Motor neuron (in vitro differentiated cells): ENCODE measurements around the gene NR1H2. TPM values are rescaled to one million over a fixed set of nuclear protein-coding genes. Genes with fewer than 3 reads are reported as not detected.
"Not testable (repeated sequence)": the region's sequence is repeated elsewhere in the genome, so short reads cannot be mapped to it uniquely, and the experiment has no call there.

Experiments
- ATAC-seq, 8 experiments: fragments of 200-7000 bp; cut with Tn5 transposase; replicated peaks in 6 of 8; 2 replicates each; pipeline ENCODE4 v1.8.0; 2021; ENCODE audit warnings: mild to moderate bottlenecking in 8 of 8, moderate library complexity in 8 of 8
- H3K27ac ChIP-seq, 2 donors: fragments of 250-450 bp; sonication (Bioruptor Pico); 2 replicates each; pipeline ENCODE4 v1.9.0; 2021; ENCODE audit warnings: antibody characterized with exemption in 2 of 2, mild to moderate bottlenecking in 2 of 2, moderate library complexity in 1 of 2
- H3K4me1 ChIP-seq, 2 donors: fragments of 250-450 bp; sonication (Bioruptor Pico); replicated peaks in 1 of 2; 2 replicates each; pipeline ENCODE4 v1.6.1; 2021; ENCODE audit warnings: antibody characterized with exemption in 2 of 2, mild to moderate bottlenecking in 2 of 2, moderate library complexity in 1 of 2
- H3K4me3 ChIP-seq, 5 donors: fragments of 250-450 bp; sonication (Bioruptor Pico); 2 replicates each; pipeline ENCODE4 v1.9.0; 2021; ENCODE audit warnings: antibody characterized with exemption in 5 of 5, mild to moderate bottlenecking in 5 of 5, moderate library complexity in 4 of 5
- WGBS, 10 experiments: fragments of 450-650 bp; shearing (Covaris generic); methylation state at CpG; one replicate each; pipeline ENCODE4 v1.0.0; 2022; 5-methylcytosine and 5-hydroxymethylcytosine counted together
- in situ Hi-C, 9 experiments: fragments of 400-800 bp; cut with MboI; loops; one replicate each; pipeline ENCODE4 v1.15.0; 2021; ENCODE audit warnings: low sequenced_read_pairs in 9 of 9, low pct_unique_long_range_greater_than_20kb in 2 of 9; ENCODE audit not compliant: unreplicated experiment in 9 of 9
- total RNA-seq, 8 experiments: library from RNA; unstranded; fragments of 300-600 nt; gene quantifications; 2 replicates each; pipeline versions ENCODE4 v1.2.3 to v1.2.4, GENCODE V29; 2022

The NR1H2 gene
- total RNA-seq, 8 experiments from 2014 or later = 13.5 to 71.4 (median 30.6) TPM

DNA sequence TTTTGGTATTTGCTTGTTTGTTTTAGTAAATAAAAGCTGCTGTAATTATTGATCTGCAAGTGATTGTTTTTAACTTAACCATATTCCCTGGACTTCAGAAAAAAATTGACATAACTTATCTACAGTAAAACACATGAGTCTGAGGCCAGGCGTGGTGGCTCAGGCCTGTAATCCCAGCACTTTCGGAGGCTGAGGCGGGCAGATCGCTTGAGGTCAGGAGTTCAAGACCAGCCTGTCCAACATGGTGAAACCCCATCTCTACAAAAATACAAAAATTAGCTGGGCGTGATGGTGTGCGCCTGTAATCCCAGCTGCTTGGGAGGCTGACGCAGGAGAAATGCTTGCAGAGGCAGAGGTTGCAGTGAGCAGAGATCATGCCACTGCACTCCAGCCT is 22.8 kb upstream of the NR1H2 start:
- H3K4me3 ChIP-seq, ATAC-seq, H3K4me1 ChIP-seq, H3K27ac ChIP-seq: not testable (repeated sequence)
- in situ Hi-C loops = loop anchor here in 8 of 9 experiments (25.0 kb wide), 5 partner anchors 109 to 584 kb away; partner anchors contain the start of genes ACP4 (in 5 of the 8) and KLK4 (in 2 of the 8)
- 54 to 100% (median 68%) methylated on average over 1 to 5 of the region's 7 CpGs; no CpG with 5 or more reads in 2 of the 10 experiments for WGBS, 10 experiments

DNA sequence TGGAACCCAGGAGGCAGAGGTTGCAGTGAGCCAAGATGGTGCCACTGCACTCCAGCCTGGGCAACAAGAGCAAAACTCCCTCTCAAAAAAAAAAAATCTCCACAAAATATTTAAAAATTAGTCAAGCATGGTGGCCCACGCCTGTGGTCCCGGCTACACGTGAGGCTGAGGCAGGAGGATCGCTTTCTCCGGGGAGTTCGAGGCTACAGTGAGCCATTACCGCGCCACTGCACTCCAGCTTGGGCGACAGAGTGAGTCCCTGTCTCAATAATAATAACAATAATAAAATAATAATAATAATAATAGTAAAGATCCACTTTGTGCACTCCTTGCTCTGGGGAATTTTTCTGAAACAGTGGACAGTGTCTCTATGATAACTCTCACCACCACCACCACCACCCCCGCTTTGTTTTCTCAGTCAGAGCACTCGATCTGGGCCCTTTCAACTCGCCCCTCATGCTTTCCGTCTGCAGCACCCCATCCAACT is 19.5 kb upstream of the NR1H2 start:
- ATAC-seq = no peak

DNA sequence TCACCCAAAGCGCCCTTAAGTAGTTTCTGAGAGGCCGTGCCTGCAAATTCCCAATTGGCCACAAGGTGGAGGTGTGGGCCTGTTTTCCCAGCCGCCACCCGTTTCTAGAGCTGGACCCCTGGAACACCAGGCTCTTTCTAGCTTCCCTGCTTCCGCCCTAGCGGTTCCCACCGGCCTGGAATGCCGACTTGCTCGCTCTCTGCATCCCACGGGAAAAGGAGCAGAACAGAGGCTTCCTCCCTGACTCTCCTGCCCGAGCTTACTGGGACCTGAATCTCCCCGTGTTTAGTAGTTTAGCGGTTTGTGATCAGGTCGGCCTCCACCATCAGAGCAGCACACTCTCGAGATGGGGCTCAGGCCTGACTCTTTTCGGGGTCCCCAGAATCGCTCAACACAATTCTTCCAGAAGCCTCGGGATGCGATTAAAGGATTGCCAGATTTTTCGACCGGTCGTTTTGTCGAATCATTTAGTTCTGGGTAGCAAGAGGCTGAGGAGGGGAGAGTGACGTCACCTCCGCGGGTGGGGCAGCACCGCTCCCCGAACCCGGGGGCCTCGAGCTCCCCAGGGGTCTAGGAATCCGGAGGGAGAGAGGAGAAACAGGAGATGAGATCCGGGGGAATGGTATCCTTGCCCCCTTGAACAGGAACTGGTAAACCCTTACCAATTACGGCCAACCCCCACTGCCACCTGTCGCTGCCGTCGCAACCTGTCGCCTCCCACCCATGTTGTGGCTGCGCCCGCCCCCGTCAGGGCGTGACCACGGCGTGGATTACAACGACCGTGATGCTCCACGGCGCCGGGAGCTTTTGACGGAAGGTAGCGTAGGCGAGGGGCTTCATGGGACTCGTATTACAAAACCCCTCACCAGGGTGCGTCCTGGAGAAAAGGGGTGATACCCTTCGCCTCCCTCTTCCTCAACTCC is 18.8 kb upstream of the NR1H2 start:
- ATAC-seq = peak; percentile 26 to 92 (median 49)
- no peak overlapping the region for H3K4me3 ChIP-seq
- H3K27ac ChIP-seq = peak overlapping the region in 1 of 2 donors; percentile 9
- H3K4me1 ChIP-seq = peaks cover 0 to 2% of the 10 kb centered on the region in 2 donors
- 0 to 100% (median 39%) methylated on average over 1 to 30 of the region's 54 CpGs; no CpG with 5 or more reads in 2 of the 10 experiments for WGBS, 10 experiments
- in situ Hi-C loops = loop anchor here in 8 of 9 experiments (25.0 kb wide), 5 partner anchors 105 to 580 kb away; partner anchors contain the start of genes ACP4 (in 5 of the 8) and KLK4 (in 2 of the 8)

More for the DNA sequence above, 19.5 kb upstream of the NR1H2 start:
- Histone ChIP-seq H3K27ac (no peak overlapping the region), H3K4me1 (peaks cover 0 to 2% of the 10 kb centered on the region in 2 donors), H3K4me3 (no peak overlapping the region)
- in situ Hi-C loops = loop anchor here in 8 of 9 experiments (25.0 kb wide), 5 partner anchors 106 to 581 kb away; partner anchors contain the start of genes ACP4 (in 5 of the 8) and KLK4 (in 2 of the 8)
- 0 to 45% (median 3%) methylated on average over 1 to 9 of the region's 13 CpGs; no CpG with 5 or more reads in 3 of the 10 experiments for WGBS, 10 experiments

DNA sequence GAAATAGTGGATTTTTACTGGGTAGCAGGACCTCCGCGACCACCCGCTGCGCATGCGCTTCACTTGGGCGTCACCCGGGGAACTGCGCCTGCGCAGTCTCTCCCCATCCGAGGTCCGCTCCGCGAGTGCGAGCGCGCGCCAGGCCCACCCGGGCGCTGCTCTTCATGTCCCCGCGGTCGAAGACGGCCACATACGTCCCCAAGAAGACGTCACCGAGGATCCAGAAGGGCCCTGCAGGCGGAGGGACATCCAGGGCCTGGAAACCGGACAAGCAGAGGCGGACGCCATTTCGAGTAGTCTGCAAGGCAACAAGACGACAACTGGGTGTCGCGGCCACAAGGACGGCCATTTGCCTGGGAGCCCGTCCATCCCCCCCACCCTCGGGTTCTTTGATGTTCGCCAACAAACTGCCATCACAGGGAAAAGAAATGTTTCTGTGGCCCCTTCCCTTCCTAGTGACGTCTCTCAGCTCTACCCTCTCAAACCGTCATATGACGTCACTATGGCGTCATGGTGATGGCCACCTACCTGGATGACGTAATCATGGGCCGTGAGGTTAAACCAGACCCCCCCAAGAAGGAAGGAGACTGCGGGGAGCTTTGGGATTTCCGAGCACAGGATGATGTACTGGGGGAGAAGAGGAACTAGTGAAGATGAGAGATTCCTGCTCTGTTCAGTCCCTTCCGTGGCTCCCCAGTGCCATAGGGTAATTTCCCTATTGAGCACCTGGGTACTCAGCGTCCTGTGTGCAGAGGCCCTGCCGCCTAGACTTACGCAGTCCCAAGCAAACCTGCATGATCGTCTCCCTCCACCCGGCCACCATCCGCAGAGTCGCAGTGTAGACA is 17.6 kb upstream of the NR1H2 start:
- in situ Hi-C loops = loop anchor here in 8 of 9 experiments (25.0 kb wide), 5 partner anchors 104 to 579 kb away; partner anchors contain the start of genes ACP4 (in 5 of the 8) and KLK4 (in 2 of the 8)

DNA sequence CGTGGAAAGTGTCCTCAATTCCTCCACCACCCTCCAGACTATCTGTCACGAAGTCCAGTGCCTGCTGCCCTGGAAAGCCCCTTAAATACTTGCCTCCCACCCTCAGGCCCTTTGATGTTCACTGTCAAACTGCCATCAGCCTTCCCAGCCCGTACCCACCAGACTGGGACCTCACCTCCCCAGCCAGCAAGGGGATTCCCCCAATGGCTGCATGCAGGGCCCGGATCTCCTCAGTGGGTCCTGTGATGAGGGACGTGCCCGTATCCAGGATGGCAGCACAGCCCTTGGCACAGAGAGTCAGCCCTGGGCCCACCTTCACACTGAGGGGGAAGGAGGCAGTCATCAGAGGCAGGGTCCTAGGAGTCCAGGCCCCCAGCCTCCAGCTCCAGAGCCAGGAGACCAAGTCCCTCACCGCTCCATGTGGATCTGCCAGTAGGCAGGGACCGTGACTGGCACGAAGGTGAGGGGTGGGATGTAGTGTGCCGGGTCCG is 16.9 kb upstream of the NR1H2 start:
- Histone ChIP-seq H3K4me1 (peaks cover 0 to 2% of the 10 kb centered on the region in 2 donors), H3K4me3 (no peak overlapping the region), H3K27ac (no peak overlapping the region)
- in situ Hi-C loops = loop anchor here in 8 of 9 experiments (25.0 kb wide), 5 partner anchors 103 to 578 kb away; partner anchors contain the start of genes ACP4 (in 5 of the 8) and KLK4 (in 2 of the 8)
- ATAC-seq = no peak
- 33 to 89% (median 70%) methylated on average over 1 to 5 of the region's 11 CpGs; no CpG with 5 or more reads in 7 of the 10 experiments for WGBS, 10 experiments

More for the DNA sequence above, 17.6 kb upstream of the NR1H2 start:
- no peak for ATAC-seq
- Histone ChIP-seq H3K27ac (no peak overlapping the region), H3K4me1 (peaks cover 0 to 2% of the 10 kb centered on the region in 2 donors), H3K4me3 (no peak overlapping the region)
- WGBS, 10 experiments = 39 to 91% (median 89%) methylated on average over 2 to 38 of the region's 54 CpGs; no CpG with 5 or more reads in 5 of the 10 experiments

DNA sequence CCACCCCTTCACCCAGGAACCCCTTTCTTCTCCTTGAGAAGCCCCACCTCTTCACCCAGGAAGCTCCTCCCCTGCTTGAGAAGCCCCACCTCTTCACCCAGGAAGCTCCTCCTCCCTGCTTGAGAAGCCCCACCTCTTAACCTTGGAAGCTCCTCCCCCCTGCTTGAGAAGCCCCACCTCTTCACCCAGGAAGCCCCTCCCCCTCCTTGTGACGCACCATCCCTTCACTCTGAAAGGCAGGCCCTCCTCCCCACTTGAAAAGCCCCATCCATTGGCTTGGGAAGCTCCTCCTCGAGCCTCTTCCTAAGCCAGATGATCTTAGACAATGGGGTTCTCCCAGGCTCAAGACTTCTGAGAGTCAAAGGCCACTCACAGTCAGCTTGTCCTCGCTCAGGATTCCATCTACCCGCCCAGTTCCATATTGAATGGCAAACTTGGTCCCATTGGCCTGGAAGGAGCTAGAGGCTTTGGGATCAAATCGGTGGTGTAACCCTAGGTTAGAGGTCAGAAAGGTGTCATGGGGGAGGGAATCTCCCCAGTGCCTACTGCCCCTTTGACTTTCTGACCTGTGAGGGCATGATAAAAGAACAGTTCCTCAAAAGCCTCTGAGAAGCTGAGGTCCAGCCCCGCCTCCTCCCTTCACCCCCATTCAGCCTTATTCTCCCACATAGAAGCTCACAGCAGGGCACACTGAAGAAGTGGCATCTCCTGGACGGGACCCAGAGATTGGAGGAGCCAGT is 14.8 kb upstream of the NR1H2 start:
- in situ Hi-C loops = loop anchor here (10.0 to 25.0 kb wide), 7 partner anchors 101 to 576 kb away; partner anchors contain the start of genes ACP4 (in 6 of the 9) and KLK4 (in 2 of the 9)
- Histone ChIP-seq H3K27ac (no peak overlapping the region), H3K4me1 (peaks cover 0 to 2% of the 10 kb centered on the region in 2 donors), H3K4me3 (no peak overlapping the region)
- WGBS, 10 experiments = 42 to 100% (median 76%) methylated on average over 1 to 4 of the region's 7 CpGs; no CpG with 5 or more reads in 6 of the 10 experiments
- no peak for ATAC-seq

DNA sequence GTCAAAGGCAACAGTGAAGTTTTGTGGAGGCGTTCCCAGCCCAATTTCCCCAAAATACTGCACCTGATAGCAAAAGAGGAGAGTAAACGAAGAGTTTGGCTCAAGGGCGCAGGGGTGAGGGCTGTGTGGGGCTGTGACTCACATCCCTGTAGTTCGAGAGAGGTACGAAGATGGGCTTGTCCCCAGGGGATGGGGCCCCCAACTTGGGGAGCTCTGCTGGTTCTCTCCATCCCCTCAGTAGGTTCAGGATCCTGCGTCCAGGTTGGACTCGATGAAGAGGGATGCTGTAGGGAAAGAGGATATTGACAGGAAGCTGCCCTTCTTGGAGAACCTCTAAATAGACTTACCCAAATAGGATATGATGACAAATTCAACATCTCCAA is 14.2 kb upstream of the NR1H2 start:
- H3K27ac ChIP-seq = no peak overlapping the region
- in situ Hi-C loops = loop anchor here (10.0 to 25.0 kb wide), 7 partner anchors 100 to 575 kb away; partner anchors contain the start of genes ACP4 (in 6 of the 9) and KLK4 (in 2 of the 9)
- H3K4me3 ChIP-seq = no peak overlapping the region
- ATAC-seq = no peak
- 62 to 100% (median 74%) methylated on average over 2 to 5 of the region's 7 CpGs; no CpG with 5 or more reads in 5 of the 10 experiments for WGBS, 10 experiments
- peaks cover 0 to 2% of the 10 kb centered on the region in 2 donors for H3K4me1 ChIP-seq

DNA sequence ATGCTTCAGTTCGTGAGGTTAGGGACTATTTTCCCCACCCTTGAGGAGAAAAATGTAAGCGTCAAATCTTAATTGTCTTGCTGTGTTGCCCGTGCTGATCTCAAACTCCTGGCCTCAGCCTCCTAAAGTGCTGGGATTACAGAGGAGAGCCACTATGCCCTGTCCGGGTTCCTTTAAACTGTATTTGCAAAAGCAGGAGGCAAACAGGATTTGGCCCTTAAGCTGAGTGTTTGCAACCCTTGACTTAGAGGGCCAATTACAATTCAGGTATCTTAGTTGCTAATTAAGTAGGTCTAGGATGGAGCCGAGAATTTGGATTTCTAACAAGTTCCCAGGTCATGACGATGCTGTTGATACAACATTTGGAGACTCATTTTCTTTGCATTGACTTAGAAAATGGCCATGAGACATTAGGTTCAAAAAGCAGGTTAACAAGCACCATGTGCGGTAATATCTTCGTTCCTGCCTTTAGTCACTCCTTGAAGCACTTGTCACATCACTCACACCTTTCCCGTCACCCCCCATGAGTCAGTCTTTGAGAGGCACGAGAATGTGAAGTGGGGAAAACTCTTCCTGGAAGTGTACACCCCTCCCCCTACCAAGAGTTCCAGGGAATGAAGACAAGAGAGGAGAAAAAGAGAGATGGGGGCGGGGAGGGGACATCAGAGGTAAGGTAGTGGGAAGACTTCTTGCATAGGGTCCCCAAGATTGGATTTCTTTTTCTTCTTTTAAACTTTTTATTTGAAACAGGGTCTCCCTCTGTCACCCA is 13.4 kb upstream of the NR1H2 start:
- H3K4me3 ChIP-seq = no peak overlapping the region
- ATAC-seq = no peak
- 10 to 68% (median 42%) methylated on average over 2 to 9 of the region's 11 CpGs; no CpG with 5 or more reads in 1 of the 10 experiments for WGBS, 10 experiments
- no peak overlapping the region for H3K27ac ChIP-seq
- no peaks in the 10 kb centered on the region for H3K4me1 ChIP-seq
- in situ Hi-C loops = loop anchor here (10.0 to 25.0 kb wide), 7 partner anchors 99 to 574 kb away; partner anchors contain the start of genes ACP4 (in 6 of the 9) and KLK4 (in 2 of the 9)

DNA sequence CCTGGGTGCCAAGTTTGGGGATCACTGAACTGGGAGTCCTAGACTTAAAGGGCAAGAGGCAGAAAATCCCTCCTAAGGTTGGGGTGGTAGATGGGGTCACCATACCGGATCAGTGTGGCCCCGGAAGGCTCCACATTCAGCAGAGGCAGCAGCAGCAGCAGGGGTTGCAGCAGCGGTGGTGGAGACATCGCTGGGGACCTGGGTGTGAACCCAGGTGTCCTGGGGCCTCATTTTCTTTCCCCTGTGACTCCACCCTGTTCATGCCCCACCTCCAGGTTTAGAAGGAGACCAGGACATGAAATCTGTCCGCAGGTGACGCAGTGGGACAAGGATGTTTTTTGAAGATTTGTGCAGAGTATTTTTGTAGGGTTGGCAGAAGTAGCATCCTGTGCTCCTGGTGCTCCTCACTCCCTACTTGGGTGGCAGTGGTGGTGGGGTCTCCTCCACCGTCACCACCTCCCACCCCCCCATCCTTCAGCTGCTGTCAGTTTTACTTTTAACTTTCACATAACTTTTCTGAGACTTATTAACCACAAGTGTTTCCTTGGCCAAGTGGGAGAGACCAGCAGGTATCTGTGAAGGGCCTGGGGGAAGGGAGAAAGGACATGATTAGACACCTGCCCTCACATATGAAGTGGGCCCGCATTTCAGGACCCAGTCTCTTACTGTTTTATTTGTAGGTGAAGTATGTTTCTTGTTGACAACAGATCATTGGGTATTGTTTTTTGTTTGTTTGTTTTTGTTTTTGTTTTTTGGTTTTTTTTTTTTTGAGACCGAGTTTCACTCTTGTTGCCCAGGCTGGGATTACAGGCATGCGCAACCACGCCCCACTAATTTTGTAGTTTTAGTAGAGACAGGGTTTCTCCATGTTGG is 10.6 kb upstream of the NR1H2 start, which contains the start of gene NAPSA:
TSS of gene NAPSA (minus strand) at position 206 of the 873 bp plus-strand sequence. CDS start at position 188, 18 bp downstream.
- no peak within 1 kb of the TSS for H3K4me3 ChIP-seq
- in situ Hi-C loops = loop anchor here (10.0 to 25.0 kb wide), 7 partner anchors 97 to 572 kb away; partner anchors contain the start of genes ACP4 (in 6 of the 9) and KLK4 (in 2 of the 9)
- H3K27ac ChIP-seq = no peak within 1 kb of the TSS
- WGBS, 10 experiments = 51 to 93% (median 70%) methylated on average over 2 to 8 of the region's 11 CpGs
- ATAC-seq = no peak
- H3K4me1 ChIP-seq = peaks cover 0 to 7% of the 10 kb centered on the region in 2 donors
